ENCODE data around the gene ACVR1B. TPM values are rescaled to one million over a fixed set of nuclear protein-coding genes. Genes with fewer than 3 reads are reported as not detected.

ACVR1B gene
- total and polyA plus RNA-seq, 3 donors from 2014 or later: 36.8 to 44.6 (median 37.3) TPM

DNA sequence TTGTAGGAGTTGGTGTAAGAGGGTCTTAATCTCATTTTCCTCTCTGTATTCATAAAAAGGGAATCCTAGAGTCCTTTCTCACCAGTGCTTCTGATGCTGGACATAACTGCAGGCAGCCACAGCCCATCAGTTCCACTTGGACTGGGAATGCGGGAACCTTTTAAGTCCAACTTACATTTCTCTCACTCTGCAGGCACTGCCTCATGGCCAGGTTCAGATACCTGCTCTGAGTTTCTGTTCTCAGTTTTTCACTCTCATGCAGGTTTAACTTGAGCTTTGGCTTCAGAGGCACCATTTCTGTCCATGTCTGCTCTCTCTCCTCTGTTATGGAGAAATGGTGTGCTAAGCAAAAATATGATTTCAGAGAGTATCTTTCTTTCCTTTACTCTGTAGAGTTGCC, 4.2 kb downstream of the ACVR1B start:
- 75 to 91% methylated on average over 1 of the region's 1 CpG for WGBS, 2 donors
- no peak for DNase-seq
- no peak overlapping the region for H3K4me3 ChIP-seq
- no peak for TF ChIP-seq POLR2A (IDR thresholded peaks at IDR 0.05)
- TF ChIP-seq, protein P1, sequence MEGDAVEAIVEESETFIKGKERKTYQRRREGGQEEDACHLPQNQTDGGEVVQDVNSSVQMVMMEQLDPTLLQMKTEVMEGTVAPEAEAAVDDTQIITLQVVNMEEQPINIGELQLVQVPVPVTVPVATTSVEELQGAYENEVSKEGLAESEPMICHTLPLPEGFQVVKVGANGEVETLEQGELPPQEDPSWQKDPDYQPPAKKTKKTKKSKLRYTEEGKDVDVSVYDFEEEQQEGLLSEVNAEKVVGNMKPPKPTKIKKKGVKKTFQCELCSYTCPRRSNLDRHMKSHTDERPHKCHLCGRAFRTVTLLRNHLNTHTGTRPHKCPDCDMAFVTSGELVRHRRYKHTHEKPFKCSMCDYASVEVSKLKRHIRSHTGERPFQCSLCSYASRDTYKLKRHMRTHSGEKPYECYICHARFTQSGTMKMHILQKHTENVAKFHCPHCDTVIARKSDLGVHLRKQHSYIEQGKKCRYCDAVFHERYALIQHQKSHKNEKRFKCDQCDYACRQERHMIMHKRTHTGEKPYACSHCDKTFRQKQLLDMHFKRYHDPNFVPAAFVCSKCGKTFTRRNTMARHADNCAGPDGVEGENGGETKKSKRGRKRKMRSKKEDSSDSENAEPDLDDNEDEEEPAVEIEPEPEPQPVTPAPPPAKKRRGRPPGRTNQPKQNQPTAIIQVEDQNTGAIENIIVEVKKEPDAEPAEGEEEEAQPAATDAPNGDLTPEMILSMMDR (IDR thresholded peaks at IDR 0.05): no peak
- no peaks in the 10 kb centered on the region for H3K36me3 ChIP-seq (ENCODE audit: low read depth, missing control alignments)
- no peak overlapping the region for H3K27ac ChIP-seq
- intact Hi-C loops (cut with DNase I; ENCODE audit: low total_unique reads): no loop called here
- H3K9me3 ChIP-seq: no peaks in the 10 kb centered on the region
- peaks cover 26% of the 10 kb centered on the region for H3K4me1 ChIP-seq
- H3K27me3 ChIP-seq: no peaks in the 10 kb centered on the region

DNA sequence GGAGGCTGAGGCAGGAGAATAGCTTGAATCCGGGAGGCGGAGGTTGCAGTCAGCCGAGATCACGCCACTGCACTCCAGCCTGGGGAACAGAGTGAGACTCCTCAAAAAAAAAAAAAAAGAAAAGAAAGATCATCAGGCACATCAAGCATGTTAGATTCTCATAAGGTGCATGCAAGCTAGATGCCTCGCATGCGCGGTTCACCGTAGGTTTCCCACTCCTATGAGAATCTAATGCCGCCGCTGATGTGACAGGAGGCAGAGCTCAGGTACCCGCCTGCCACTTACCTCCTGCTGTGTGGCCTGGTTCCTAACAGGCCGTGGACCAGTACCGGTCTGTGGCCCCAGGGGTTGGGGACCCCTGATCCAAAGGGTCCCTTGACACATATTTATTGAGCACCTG, 7.0 kb downstream of the ACVR1B start:
- TF ChIP-seq, protein P1 (IDR thresholded peaks at IDR 0.05): no peak
- no peak overlapping the region for H3K27ac ChIP-seq
- intact Hi-C loops (cut with DNase I; ENCODE audit: low total_unique reads): no loop called here
- DNase-seq: no peak
- H3K36me3 ChIP-seq (ENCODE audit: low read depth, missing control alignments): no peaks in the 10 kb centered on the region
- H3K9me3 ChIP-seq: no peaks in the 10 kb centered on the region
- no peak overlapping the region for H3K4me3 ChIP-seq
- H3K27me3 ChIP-seq: no peaks in the 10 kb centered on the region
- peaks cover 21% of the 10 kb centered on the region for H3K4me1 ChIP-seq
- 95% methylated on average over 13 of the region's 13 CpGs for WGBS, 2 donors

DNA sequence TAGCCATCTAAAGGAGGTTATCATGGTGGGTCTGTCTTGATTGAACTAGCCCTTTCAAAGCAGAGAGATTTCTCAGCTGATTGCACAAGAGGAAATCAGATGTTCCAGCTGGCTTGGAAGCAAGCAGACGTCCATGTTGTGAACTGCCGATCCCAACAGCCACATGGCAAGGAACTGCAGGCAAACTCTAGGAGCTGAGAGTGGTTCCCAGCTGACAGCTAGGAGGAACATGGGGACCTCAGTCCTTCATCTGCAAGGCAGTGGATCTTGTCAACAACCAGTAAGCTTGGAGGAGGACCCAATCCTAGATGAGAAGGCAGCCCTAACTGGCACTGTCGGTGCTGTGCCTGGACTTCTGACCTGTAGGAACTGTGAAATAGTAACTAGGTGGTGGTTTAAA, 7.7 kb downstream of the ACVR1B start:
- no peaks in the 10 kb centered on the region for H3K9me3 ChIP-seq
- no peaks in the 10 kb centered on the region for H3K36me3 ChIP-seq (ENCODE audit: low read depth, missing control alignments)
- no peaks in the 10 kb centered on the region for H3K27me3 ChIP-seq
- intact Hi-C loops (cut with DNase I; ENCODE audit: low total_unique reads): no loop called here
- WGBS, 2 donors: 49 to 70% methylated on average over 3 of the region's 3 CpGs
- H3K4me3 ChIP-seq: no peak overlapping the region
- TF ChIP-seq, protein P1 (IDR thresholded peaks at IDR 0.05): no peak
- TF ChIP-seq POLR2A (IDR thresholded peaks at IDR 0.05): no peak
- no peak for DNase-seq
- peaks cover 14% of the 10 kb centered on the region for H3K4me1 ChIP-seq
- H3K27ac ChIP-seq: no peak overlapping the region

DNA sequence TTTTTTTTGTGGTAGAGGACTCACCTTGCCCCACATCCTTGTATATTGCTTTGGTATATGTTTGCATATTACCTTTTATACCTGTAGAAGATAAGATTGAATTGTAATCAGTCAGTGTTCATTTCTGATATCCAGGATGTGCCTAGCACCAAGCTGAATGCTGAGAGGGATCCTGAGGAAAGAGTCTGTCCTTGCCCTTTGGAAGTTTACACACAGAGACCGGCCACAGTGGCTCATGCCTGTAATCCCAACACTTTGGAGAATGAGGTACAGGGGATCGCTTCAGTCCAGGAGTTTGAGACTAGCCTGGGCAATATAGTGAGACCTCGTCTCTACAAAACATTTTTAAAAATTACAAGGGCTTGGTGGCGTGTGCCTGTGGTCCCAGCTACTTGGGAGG, 8.4 kb downstream of the ACVR1B start:
- 93 to 94% methylated on average over 4 of the region's 4 CpGs for WGBS, 2 donors
- intact Hi-C loops (cut with DNase I; ENCODE audit: low total_unique reads): no loop called here
- Histone ChIP-seq H3K9me3 (no peaks in the 10 kb centered on the region), H3K4me3 (no peak overlapping the region), H3K36me3 (ENCODE audit: low read depth, missing control alignments) (no peaks in the 10 kb centered on the region), H3K4me1 (peaks cover 7% of the 10 kb centered on the region), H3K27ac (no peak overlapping the region), H3K27me3 (no peaks in the 10 kb centered on the region)
- no peak for DNase-seq
- TF ChIP-seq, protein P1 (IDR thresholded peaks at IDR 0.05): no peak
- TF ChIP-seq POLR2A (IDR thresholded peaks at IDR 0.05): no peak

DNA sequence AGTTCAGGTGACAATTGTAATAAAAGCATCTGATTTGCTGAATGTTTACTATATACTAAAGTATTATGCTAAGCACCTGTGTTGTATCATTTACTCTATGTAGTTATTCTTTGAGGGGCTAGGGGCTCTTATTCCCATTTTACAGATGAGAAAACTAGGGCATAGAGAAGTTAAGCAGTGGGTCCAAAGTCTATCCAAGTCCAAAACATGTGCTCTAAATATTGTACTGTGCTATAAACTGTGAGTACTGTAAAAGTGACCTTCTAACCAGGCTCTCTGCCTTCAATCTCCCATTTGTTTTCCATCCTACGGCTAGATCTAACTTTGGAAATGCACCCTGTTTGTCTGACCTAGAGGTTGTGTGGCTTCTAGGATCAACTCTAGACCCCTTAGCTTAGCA, 9.0 kb downstream of the ACVR1B start:
- H3K27me3 ChIP-seq: no peaks in the 10 kb centered on the region
- no peak overlapping the region for H3K27ac ChIP-seq
- no peaks in the 10 kb centered on the region for H3K9me3 ChIP-seq
- peaks cover 3% of the 10 kb centered on the region for H3K4me1 ChIP-seq
- H3K36me3 ChIP-seq (ENCODE audit: low read depth, missing control alignments): no peaks in the 10 kb centered on the region
- intact Hi-C loops (cut with DNase I; ENCODE audit: low total_unique reads): no loop called here
- WGBS, 2 donors: 81 to 89% methylated on average over 1 of the region's 1 CpG
- no peak overlapping the region for H3K4me3 ChIP-seq
- DNase-seq: no peak
- TF ChIP-seq, protein P1 (IDR thresholded peaks at IDR 0.05): no peak
- TF ChIP-seq POLR2A (IDR thresholded peaks at IDR 0.05): no peak
